Mucosa of descending colon (tissue), 3 donors: ENCODE measurements around the gene FOXP1. TPM values are rescaled to one million over a fixed set of nuclear protein-coding genes. Genes with fewer than 3 reads are reported as not detected.

Experiments used
- ATAC-seq: fragments of 200-7000 bp; cut with Tn5 transposase; one replicate; pipeline ENCODE4 v1.9.1; 2020; ENCODE audit warnings: mild to moderate bottlenecking, moderate library complexity
- DNase-seq, 3 donors: peaks; one replicate each; pipeline ENCODE4 v3.0.0-alpha.2; 2020
- H3K36me3 ChIP-seq: fragments of 200-600 bp; one replicate; pipeline ENCODE4 v1.8.0; 2021; ENCODE audit warnings: low read depth, mild to moderate bottlenecking
- H3K4me1 ChIP-seq: fragments of 200-600 bp; one replicate; pipeline ENCODE4 v1.8.0; 2021; ENCODE audit warnings: low read depth, mild to moderate bottlenecking
- H3K4me3 ChIP-seq: fragments of 200-600 bp; one replicate; pipeline ENCODE4 v1.8.0; 2021; ENCODE audit warnings: mild to moderate bottlenecking
- H3K9me3 ChIP-seq: fragments of 200-600 bp; one replicate; pipeline ENCODE4 v1.8.0; 2021; ENCODE audit warnings: mild to moderate bottlenecking
- CTCF ChIP-seq: fragments of 200-600 bp; IDR thresholded peaks from one replicate; pipeline ENCODE4 v1.8.0; 2022; ENCODE audit warnings: antibody characterized with exemption, mild to moderate bottlenecking
- intact Hi-C, 2 donors: fragments of 100-400 bp; cut with DNase I in 1 of 2; cut with micrococcal nuclease in 1 of 2; formaldehyde crosslinking; loops; one replicate each; pipeline versions ENCODE4 v1.11.0 to v1.11.1; 2022; cut with DNase I, micrococcal nuclease
- total RNA-seq, 3 donors: library from RNA; stranded (reverse); fragmentation: NEBNext Ultra II Directional in 2 of 3; extraction: Animal tissue kit (Norgen Biotek cat#: 25700) in 2 of 3; gene quantifications; one replicate each; pipeline versions ENCODE4 v1.2.1 to v1.2.4, GENCODE V29; 2021 to 2023
- donor health status: DM: no; HTN: no; CAD: no; lungs with moderate emphysema.
- donor health status: DM: no; HTN: no; CAD: no.
- donor health status: DM: no; HTN: yes; CAD: no.

The FOXP1 gene
- total RNA-seq, 3 donors from 2014 or later = 133 to 217 (median 214) TPM

- Histone ChIP-seq H3K4me1 (peaks cover 67% of the 10 kb centered on the region), H3K36me3 (no peaks in the 10 kb centered on the region), H3K9me3 (no peaks in the 10 kb centered on the region), H3K4me3 (no peak overlapping the region)
- no peak for ATAC-seq
- DNase-seq = no peak
- intact Hi-C loops = loop anchor here in 1 of 2 donors (10.0 kb wide), 1 partner anchor 530 kb away; the partner anchor contains the start of gene FOXP1
- TF ChIP-seq CTCF = no peak
Observed at GRCh38 chr3:71054312-71054711, 529.2 kb downstream of the FOXP1 start.

- ATAC-seq (no peak), DNase-seq (no peak)
- Histone ChIP-seq H3K9me3 (no peaks in the 10 kb centered on the region), H3K4me1 (peaks cover 69% of the 10 kb centered on the region), H3K4me3 (no peak overlapping the region), H3K36me3 (no peaks in the 10 kb centered on the region)
- no peak for TF ChIP-seq CTCF
- intact Hi-C loops = loop anchor here in 1 of 2 donors (10.0 kb wide), 1 partner anchor 531 kb away; the partner anchor contains the start of gene FOXP1
Observed at GRCh38 chr3:71053495-71053894, 530.0 kb downstream of the FOXP1 start.

GRCh38 chr3:71052716-71053115 is 530.8 kb downstream of the FOXP1 start:
- ATAC-seq (no peak), DNase-seq (no peak)
- intact Hi-C loops = loop anchor here in 1 of 2 donors (10.0 kb wide), 1 partner anchor 532 kb away; the partner anchor contains the start of gene FOXP1
- Histone ChIP-seq H3K4me1 (peaks cover 76% of the 10 kb centered on the region), H3K36me3 (no peaks in the 10 kb centered on the region), H3K4me3 (no peak overlapping the region), H3K9me3 (no peaks in the 10 kb centered on the region)
- TF ChIP-seq CTCF = no peak

GRCh38 chr3:71051893-71052687 is 531.4 kb downstream of the FOXP1 start:
- DNase-seq = no peak
- Histone ChIP-seq H3K4me1 (peaks cover 77% of the 10 kb centered on the region), H3K4me3 (no peak overlapping the region), H3K9me3 (no peaks in the 10 kb centered on the region), H3K36me3 (no peaks in the 10 kb centered on the region)
- intact Hi-C loops = loop anchor here in 1 of 2 donors (10.0 kb wide), 1 partner anchor 533 kb away; the partner anchor contains the start of gene FOXP1
- ATAC-seq = no peak
- TF ChIP-seq CTCF = no peak

GRCh38 chr3:71051259-71051595 is 532.3 kb downstream of the FOXP1 start:
- no peaks in the 10 kb centered on the region for H3K9me3 ChIP-seq
- H3K4me3 ChIP-seq = no peak overlapping the region
- TF ChIP-seq CTCF = no peak
- peaks cover 74% of the 10 kb centered on the region for H3K4me1 ChIP-seq
- no peak for ATAC-seq
- DNase-seq = no peak
- intact Hi-C loops = loop anchor here in 1 of 2 donors (10.0 kb wide), 1 partner anchor 534 kb away; the partner anchor contains the start of gene FOXP1
- no peaks in the 10 kb centered on the region for H3K36me3 ChIP-seq
